ENCODE data around the gene TAS2R43.
"Not testable (repeated sequence)": the region's sequence is repeated elsewhere in the genome, so short reads cannot be mapped to it uniquely, and the experiment has no call there.

DNA sequence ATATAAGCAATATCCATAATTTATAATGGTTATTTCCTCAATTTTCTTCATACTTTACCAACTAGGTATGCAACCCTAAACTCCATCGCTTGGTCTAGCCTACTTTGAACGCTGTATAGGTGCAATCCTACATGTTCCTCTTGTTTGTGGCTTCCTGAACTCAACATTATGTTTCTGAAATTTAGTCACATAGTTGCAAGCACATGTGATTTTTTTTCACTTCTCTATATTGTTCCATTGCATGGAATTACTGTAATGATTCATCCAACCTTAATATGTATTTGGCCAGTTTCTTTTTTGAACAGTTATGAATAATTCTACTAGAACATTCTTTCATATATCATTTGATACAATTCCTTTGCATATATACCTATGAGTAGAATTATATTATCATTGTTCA, 2.8 kb upstream of the TAS2R43 start:
- TF ChIP-seq, protein P1, sequence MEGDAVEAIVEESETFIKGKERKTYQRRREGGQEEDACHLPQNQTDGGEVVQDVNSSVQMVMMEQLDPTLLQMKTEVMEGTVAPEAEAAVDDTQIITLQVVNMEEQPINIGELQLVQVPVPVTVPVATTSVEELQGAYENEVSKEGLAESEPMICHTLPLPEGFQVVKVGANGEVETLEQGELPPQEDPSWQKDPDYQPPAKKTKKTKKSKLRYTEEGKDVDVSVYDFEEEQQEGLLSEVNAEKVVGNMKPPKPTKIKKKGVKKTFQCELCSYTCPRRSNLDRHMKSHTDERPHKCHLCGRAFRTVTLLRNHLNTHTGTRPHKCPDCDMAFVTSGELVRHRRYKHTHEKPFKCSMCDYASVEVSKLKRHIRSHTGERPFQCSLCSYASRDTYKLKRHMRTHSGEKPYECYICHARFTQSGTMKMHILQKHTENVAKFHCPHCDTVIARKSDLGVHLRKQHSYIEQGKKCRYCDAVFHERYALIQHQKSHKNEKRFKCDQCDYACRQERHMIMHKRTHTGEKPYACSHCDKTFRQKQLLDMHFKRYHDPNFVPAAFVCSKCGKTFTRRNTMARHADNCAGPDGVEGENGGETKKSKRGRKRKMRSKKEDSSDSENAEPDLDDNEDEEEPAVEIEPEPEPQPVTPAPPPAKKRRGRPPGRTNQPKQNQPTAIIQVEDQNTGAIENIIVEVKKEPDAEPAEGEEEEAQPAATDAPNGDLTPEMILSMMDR (IDR thresholded peaks at IDR 0.05; ENCODE audit: low read depth, low read length): not testable (repeated sequence)
- TF ChIP-seq POLR2A (IDR thresholded peaks at IDR 0.05; ENCODE audit: extremely low read depth, insufficient read length): not testable (repeated sequence)
